Measurements from ENCODE around the gene TTLL12. TPM values are rescaled to one million over a fixed set of nuclear protein-coding genes. Genes with fewer than 3 reads are reported as not detected.
"Not testable (repeated sequence)": the region's sequence is repeated elsewhere in the genome, so short reads cannot be mapped to it uniquely, and the experiment has no call there.

TTLL12 gene
- polyA plus RNA-seq, 1 experiment, result 12.6 TPM

GRCh38 chr22:43148581-43148980 lies 38.4 kb downstream of the TTLL12 start:
- DNase-seq (ENCODE audit: low read depth), result no peak
- H3K27me3 ChIP-seq (ENCODE audit: control insufficient read depth, insufficient read depth, low read length), result no peaks in the 10 kb centered on the region
- POLR2A ChIA-PET, result no interaction called here
- H3K36me3 ChIP-seq (ENCODE audit: control insufficient read depth, insufficient read depth, low read length), result no peaks in the 10 kb centered on the region
- CTCF ChIA-PET, result interaction anchor here (1.7 kb wide), 1 partner anchor 12 kb away, joined by 5 read pairs; no protein-coding TSS in a partner anchor
- no peak for TF ChIP-seq CTCF (IDR thresholded peaks at IDR 0.05; ENCODE audit: insufficient read depth, low read depth, low read length)
- H3K4me3 ChIP-seq (ENCODE audit: low read depth, low read length), result no peak overlapping the region

DNA sequence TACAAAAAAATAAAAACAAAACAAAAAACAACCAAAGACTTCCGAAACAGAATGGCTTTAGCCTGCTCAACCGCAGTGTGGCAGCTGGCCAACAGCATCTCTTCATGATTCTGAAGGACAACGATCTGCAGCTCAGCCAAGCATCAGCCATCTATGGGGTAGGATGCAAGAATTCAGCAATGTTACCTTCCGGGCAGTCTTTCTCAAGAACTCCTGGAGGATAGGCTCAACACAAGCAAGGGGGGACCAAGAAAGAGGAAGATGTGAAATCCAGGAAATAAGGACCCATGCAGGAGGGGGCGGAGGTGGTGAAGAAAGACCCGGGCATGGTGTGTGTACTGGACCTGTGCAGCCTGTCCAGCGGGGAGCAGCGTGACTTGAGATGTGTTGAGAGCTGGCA lies 39.1 kb downstream of the TTLL12 start:
- ChIA-PET CTCF (interaction anchor here (0.6 to 0.9 kb wide), 2 partner anchors 9 to 12 kb away, joined by 3 read pairs; no protein-coding TSS in a partner anchor), POLR2A (no interaction called here)
- TF ChIP-seq CTCF (IDR thresholded peaks at IDR 0.05; ENCODE audit: insufficient read depth, low read depth, low read length), result no peak
- no peak for DNase-seq (ENCODE audit: low read depth)
- Histone ChIP-seq H3K27me3 (ENCODE audit: control insufficient read depth, insufficient read depth, low read length) (no peaks in the 10 kb centered on the region), H3K4me3 (ENCODE audit: low read depth, low read length) (no peak overlapping the region), H3K36me3 (ENCODE audit: control insufficient read depth, insufficient read depth, low read length) (no peaks in the 10 kb centered on the region)

DNA sequence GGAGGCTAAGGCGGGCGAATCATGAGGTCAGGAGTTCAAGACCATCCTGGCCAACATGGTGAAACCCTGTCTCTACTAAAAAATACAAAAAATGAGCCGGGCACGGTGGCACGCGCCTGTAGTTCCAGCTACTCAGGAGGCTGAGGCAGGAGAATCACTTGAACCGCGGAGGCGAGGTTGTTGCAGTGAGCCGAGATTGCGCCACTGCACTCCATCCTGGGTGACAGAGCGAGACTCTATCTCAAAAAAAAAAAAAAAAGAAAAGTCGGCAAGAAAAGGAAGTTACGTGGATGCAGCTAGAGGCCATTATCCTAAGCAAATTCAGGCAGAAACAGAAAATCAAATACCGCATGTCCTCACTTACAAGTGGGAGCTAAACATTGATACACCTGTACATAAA lies 40.6 kb downstream of the TTLL12 start:
- H3K4me3 ChIP-seq (ENCODE audit: low read depth, low read length); H3K27me3 ChIP-seq (ENCODE audit: control insufficient read depth, insufficient read depth, low read length); POLR2A ChIA-PET; H3K36me3 ChIP-seq (ENCODE audit: control insufficient read depth, insufficient read depth, low read length); DNase-seq (ENCODE audit: low read depth): not testable (repeated sequence)
- CTCF ChIA-PET, result interaction anchor here (0.6 to 0.9 kb wide), 2 partner anchors 9 to 1749 kb away, joined by 3 read pairs; no protein-coding TSS in a partner anchor

DNA sequence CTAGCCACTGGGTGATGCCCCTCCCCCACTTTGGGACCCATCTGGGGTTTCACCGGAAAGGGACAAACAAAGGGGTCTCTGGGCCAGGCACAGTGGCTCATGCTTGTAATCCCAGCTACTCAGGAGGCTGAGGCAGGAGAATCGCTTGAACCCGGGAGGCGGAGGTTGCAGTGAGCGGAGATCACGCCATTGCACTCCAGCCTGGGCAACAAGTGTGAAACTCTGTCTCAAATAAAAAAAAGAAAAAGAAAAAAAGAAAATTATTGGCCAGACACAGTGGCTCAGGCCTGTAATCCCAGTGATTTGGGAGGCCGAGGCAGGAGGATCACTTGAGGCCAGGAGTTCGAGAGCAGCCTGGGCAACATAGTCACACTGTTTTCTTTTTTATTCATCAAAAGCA lies 41.6 kb downstream of the TTLL12 start:
- DNase-seq (ENCODE audit: low read depth); POLR2A ChIA-PET; H3K27me3 ChIP-seq (ENCODE audit: control insufficient read depth, insufficient read depth, low read length); H3K4me3 ChIP-seq (ENCODE audit: low read depth, low read length); H3K36me3 ChIP-seq (ENCODE audit: control insufficient read depth, insufficient read depth, low read length): not testable (repeated sequence)
- CTCF ChIA-PET, result interaction anchor here (0.6 kb wide), 1 partner anchor 1750 kb away, joined by 3 read pairs; no protein-coding TSS in a partner anchor

- CTCF ChIA-PET, result no interaction called here
- H3K27me3 ChIP-seq (ENCODE audit: control insufficient read depth, insufficient read depth, low read length), result no peaks in the 10 kb centered on the region
- peaks cover 6% of the 10 kb centered on the region; the same call in 1 of the 2 replicates for H3K36me3 ChIP-seq (ENCODE audit: control insufficient read depth, insufficient read depth, low read length)
- POLR2A ChIA-PET, result no interaction called here
- no peak for DNase-seq (ENCODE audit: low read depth)
- H3K4me3 ChIP-seq (ENCODE audit: low read depth, low read length), result no peak overlapping the region
- TF ChIP-seq CTCF (IDR thresholded peaks at IDR 0.05; ENCODE audit: insufficient read depth, low read depth, low read length), result no peak
These were observed 42.0 kb downstream of the TTLL12 start for GRCh38 chr22:43144949-43145348.

DNA sequence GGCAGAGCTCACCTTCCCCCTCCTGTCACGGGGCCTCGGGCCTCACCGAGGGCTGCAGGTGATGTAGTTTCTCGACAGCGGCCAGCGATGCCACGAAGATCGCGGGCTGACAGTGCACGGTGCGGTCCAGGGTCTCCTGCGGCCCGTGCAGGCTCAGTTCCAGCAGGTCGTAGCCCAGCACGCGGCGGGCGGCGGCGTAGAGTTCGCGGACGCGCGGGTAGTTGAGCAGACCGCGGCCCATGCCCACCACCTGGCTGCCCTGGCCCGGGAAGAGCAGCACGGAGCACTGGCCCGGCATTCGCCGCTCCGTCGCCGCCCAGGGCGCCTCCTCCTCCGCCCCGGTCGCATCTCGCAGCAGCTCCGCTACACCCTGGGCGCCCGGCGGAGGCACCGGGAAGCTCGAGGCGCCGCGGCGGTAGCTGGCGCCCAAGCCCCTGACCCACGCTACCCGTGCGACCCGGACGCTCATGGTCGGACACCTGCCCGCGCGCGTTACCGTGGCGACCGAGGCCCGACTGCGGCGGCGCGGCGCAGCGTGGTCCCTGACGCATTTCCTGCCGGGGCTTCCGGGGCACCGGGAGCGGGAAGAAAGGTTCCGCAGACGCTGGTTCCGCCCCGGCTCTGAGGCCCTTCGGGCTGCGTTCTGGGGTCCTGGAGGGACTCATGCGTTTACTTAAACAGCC lies 43.9 kb downstream of the TTLL12 start, which contains the start of gene MCAT:
TSS of gene MCAT (minus strand) at position 519 of the 683 bp plus-strand sequence. CDS start at position 469, 50 bp downstream.
- H3K4me3 ChIP-seq (ENCODE audit: low read depth, low read length), result peak within 1 kb of the TSS; percentile 99
- ChIA-PET POLR2A (no interaction called here), CTCF (interaction anchor here (0.6 to 1.2 kb wide), 2 partner anchors 8 to 270 kb away, joined by 3 to 6 read pairs; partner anchors contain the start of gene TSPO)
- no peaks in the 10 kb centered on the region for H3K27me3 ChIP-seq (ENCODE audit: control insufficient read depth, insufficient read depth, low read length)
- TF ChIP-seq CTCF (IDR thresholded peaks at IDR 0.05; ENCODE audit: insufficient read depth, low read depth, low read length), result no peak
- peaks cover 9% of the 10 kb centered on the region for H3K36me3 ChIP-seq (ENCODE audit: control insufficient read depth, insufficient read depth, low read length)
- DNase-seq (ENCODE audit: low read depth), result no peak
